GM12801 (cell line): Measurements from ENCODE around the gene INSIG2.

Experiments used
- CTCF ChIP-seq: IDR thresholded peaks from one replicate; pipeline ENCODE4 v1.5.1; 2011; ENCODE audit warnings: control low read depth; ENCODE audit not compliant: insufficient read length; ENCODE audit errors: extremely low read depth

INSIG2 gene

GRCh38 chr2:118053681-118054080 is 34.6 kb upstream of the INSIG2 start:
- no peak for TF ChIP-seq CTCF

- TF ChIP-seq CTCF = no peak
Measured at GRCh38 chr2:118054213-118055008, 33.9 kb upstream of the INSIG2 start.

DNA sequence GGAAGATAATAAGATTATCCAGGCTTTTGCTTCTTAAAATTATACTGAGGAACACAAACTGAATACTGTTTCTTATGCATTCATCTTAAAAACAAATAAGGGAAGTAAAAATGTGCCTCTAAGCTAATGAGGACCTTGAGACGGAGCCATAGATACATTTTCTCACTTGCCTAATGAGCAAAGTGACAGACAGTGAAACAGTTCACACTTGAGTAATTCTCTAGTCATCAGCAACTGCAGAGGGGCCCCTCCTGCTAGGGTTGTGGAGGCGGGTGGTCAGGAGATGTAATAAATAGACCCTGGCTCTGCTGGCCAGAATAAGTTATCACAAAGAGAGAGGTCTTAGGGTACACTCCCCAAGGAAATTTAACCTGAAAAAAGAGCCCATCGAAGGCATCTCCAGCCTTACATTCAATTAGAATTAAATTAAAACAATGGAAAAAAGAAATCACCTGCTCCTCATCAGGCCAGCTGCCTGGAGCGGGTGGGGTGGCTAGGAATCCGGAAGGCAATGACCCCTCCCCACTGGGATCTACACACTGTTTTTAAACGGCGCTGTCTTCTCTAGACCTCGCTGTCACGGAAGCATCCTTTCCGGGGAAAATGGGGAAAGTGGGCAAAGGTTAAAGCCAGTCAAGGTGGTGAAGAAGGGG is 32.6 kb upstream of the INSIG2 start:
- TF ChIP-seq CTCF = no peak

DNA sequence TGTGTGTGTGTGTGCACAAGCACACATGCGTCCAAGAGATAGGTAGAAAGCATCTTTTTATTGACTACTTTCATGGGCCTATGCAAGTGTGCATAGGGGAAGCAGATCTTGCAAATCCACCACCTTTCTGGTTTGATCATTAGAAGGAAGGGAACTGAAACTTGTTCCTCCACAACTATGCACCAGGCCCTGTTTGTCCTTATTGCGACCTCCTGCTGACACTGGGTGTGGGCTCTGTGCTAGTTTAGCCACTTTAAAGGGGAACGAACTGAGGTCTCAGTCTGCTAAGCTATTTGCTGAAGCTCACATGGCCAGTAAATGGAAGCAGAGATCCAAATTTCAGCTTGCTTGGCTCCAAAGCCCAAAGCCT is 32.1 kb upstream of the INSIG2 start:
- TF ChIP-seq CTCF = no peak

DNA sequence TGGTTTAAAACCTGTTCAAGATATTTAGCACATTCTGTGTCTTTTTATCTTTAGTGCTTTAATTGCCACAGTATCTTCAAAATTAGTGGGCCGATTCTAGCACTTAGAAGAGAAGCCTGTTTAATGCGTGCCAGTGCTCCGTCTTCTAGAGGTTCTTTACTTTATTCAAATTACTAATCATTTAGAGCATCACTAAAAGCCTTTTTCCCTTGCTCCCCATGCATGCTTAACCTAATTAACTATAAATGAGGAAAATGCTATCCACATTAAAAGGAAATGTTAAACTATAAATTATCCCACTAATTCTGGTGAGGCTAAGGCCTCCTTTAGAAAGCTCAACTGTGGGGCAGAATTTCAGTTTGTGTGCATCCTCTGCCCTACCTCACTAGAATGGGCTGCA is 31.5 kb upstream of the INSIG2 start:
- TF ChIP-seq CTCF = no peak

DNA sequence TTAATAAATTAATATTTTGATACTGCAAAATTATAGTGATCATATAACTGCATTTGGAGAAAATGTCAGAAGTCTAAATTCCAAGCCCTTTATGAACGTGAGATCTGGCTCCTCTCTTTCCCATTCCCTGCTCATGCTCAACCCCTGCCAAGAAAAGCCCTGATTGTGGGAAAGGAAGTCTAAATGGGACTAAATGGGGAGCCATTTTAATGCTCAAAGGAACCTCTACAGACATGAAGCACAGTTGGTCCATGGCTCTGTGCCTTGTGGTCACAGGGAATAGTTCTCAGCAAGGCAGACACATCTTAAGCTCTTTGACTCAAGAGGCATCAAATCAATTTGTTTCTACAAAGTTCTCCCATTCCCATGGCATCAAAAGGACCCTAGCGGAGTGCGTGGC is 29.3 kb upstream of the INSIG2 start:
- TF ChIP-seq CTCF = no peak

DNA sequence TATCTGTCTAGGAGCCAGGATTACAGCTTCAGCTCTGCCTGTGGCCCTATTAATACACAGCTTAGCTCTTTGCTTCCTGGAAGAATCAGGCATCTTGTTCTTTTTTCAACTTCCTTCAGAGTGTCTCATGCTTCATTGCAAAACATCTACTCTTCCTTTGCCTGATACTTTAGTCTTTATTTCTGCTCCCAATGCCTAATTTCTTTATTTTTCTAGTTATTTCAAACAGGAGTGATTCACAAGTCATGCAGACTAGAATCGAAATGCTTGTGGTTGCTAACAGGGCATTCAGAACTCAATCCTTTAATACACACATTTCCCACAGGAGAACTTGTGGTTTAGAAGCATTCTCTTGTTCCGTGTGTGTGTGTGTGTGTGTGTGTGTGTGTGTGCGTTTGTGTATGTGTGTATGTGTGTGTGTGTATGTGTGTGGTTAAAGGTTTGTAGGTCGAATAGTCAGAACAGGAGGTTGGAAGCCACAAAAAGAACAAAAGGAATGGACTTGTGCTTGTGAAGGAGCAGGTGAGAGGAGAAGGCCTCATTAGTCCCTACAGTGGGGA is 28.3 kb upstream of the INSIG2 start:
- no peak for TF ChIP-seq CTCF
